NB4 (cell line): Measurements from ENCODE around the gene ZC3H12A.

ENCODE experiments used
- DNase-seq: peaks from one replicate; pipeline ENCODE4 v3.0.0; 2010; ENCODE audit warnings: low read depth
- H3K4me3 ChIP-seq: one replicate; pipeline ENCODE4 v1.5.1; 2011; ENCODE audit warnings: mild to moderate bottlenecking, low read depth, low read length, moderate library complexity
- CTCF ChIP-seq: IDR thresholded peaks from one replicate; pipeline ENCODE4 v1.5.1; 2012; ENCODE audit warnings: low read depth, low read length
- MAX ChIP-seq: IDR thresholded peaks from 2 replicates; pipeline ENCODE4 v1.6.1; 2011; ENCODE audit warnings: low read depth, low read length
- MYC ChIP-seq: IDR thresholded peaks from 2 replicates; pipeline ENCODE4 v1.6.1; 2011; ENCODE audit warnings: low read depth, low read length
- POLR2A ChIP-seq: IDR thresholded peaks from 2 replicates; pipeline ENCODE4 v1.6.1; 2011; ENCODE audit warnings: mild to moderate bottlenecking; ENCODE audit not compliant: insufficient read length; ENCODE audit errors: extremely low read depth

ZC3H12A gene

GRCh38 chr1:37461698-37462436, 12.5 kb upstream of the ZC3H12A start:
- no peak for DNase-seq
- H3K4me3 ChIP-seq, result no peak overlapping the region
- TF ChIP-seq CTCF (no peak), MAX (no peak), MYC (no peak), POLR2A (no peak)

- no peak for DNase-seq
- TF ChIP-seq MAX, result no peak
- no peak for TF ChIP-seq POLR2A
- TF ChIP-seq CTCF, result no peak
- no peak overlapping the region for H3K4me3 ChIP-seq
These were observed 9.9 kb upstream of the ZC3H12A start for GRCh38 chr1:37464443-37464842.

GRCh38 chr1:37465593-37466517, 8.5 kb upstream of the ZC3H12A start:
- DNase-seq, result no peak
- TF ChIP-seq POLR2A, result no peak
- no peak for TF ChIP-seq MYC
- no peak for TF ChIP-seq MAX
- no peak for TF ChIP-seq CTCF

GRCh38 chr1:37468037-37468436, 6.3 kb upstream of the ZC3H12A start:
- H3K4me3 ChIP-seq, result no peak overlapping the region
- no peak for DNase-seq
- TF ChIP-seq CTCF (no peak), MYC (no peak), MAX (no peak), POLR2A (no peak)

More at GRCh38 chr1:37465593-37466517, 8.5 kb upstream of the ZC3H12A start:
- H3K4me3 ChIP-seq, result no peak overlapping the region

- no peak for DNase-seq
- no peak overlapping the region for H3K4me3 ChIP-seq
- TF ChIP-seq MAX, result no peak
- no peak for TF ChIP-seq CTCF
- no peak for TF ChIP-seq POLR2A
- no peak for TF ChIP-seq MYC
These were observed 5.0 kb upstream of the ZC3H12A start for GRCh38 chr1:37469386-37469785.
